ENCODE measurements around the gene SDCCAG8. TPM values are rescaled to one million over a fixed set of nuclear protein-coding genes. Genes with fewer than 3 reads are reported as not detected.
A peak's percentile ranks its signal among the peaks of the same experiment; 100 is the strongest.

Gene SDCCAG8
- total RNA-seq, 1 experiment from 2014 or later, result 10.0 TPM

- H2BK12ac ChIP-seq (ENCODE audit: insufficient read length, low read depth, low read length), result no peak overlapping the region
- H3K14ac ChIP-seq (ENCODE audit: insufficient read depth, low read length), result no peak overlapping the region
- H2BK20ac ChIP-seq (ENCODE audit: low read depth, low read length, poor library complexity, severe bottlenecking), result no peak overlapping the region
- no peaks in the 10 kb centered on the region for H4K20me1 ChIP-seq (ENCODE audit: control insufficient read depth, insufficient read depth, insufficient read length)
- WGBS (ENCODE audit: extremely low coverage, insufficient read length, low lambda C conversion rate), result no CpG with 5 or more reads among the region's 4 CpGs
- H4K5ac ChIP-seq (ENCODE audit: insufficient read length, low read depth, low read length), result no peak overlapping the region
- no peak overlapping the region for H3K56ac ChIP-seq (ENCODE audit: insufficient read length, low read depth, low read length)
- H2AFZ ChIP-seq (ENCODE audit: low read length), result no peak overlapping the region
- peak; percentile 1 for DNase-seq
- no peaks in the 10 kb centered on the region for H3K9me3 Mint-ChIP-seq
- H3K9ac ChIP-seq (ENCODE audit: extremely low read depth, insufficient read length, low read length), result no peak overlapping the region
- no peak overlapping the region for H2BK120ac ChIP-seq (ENCODE audit: low read depth, low read length, poor library complexity, severe bottlenecking)
- no peak for TF ChIP-seq CTCF (conservative IDR thresholded peaks at IDR 0.05)
- no peaks in the 10 kb centered on the region for H3K4me1 Mint-ChIP-seq
- H2BK15ac ChIP-seq (ENCODE audit: low read depth, low read length), result no peak overlapping the region
- no peak overlapping the region for H3K4me2 ChIP-seq (ENCODE audit: insufficient read depth, insufficient read length, low read length)
- no peaks in the 10 kb centered on the region for H3K23me2 ChIP-seq (ENCODE audit: insufficient read length, low read depth, low read length, poor library complexity, severe bottlenecking)
- no peaks in the 10 kb centered on the region for H3K79me1 ChIP-seq (ENCODE audit: insufficient read depth, low read depth, low read length, poor library complexity, severe bottlenecking)
- no peak overlapping the region for H2BK5ac ChIP-seq (ENCODE audit: insufficient read length, low read length)
- H3K27me3 ChIP-seq (ENCODE audit: insufficient read depth, low read length), result no peaks in the 10 kb centered on the region
- H4K8ac ChIP-seq (replicated peaks; ENCODE audit: insufficient read length, low read depth, low read length), result no peak overlapping the region
- H3K27ac ChIP-seq (ENCODE audit: insufficient read length, low read depth, low read length), result no peak overlapping the region
- H3K79me2 ChIP-seq (ENCODE audit: insufficient read depth, low read length), result no peaks in the 10 kb centered on the region
- no peaks in the 10 kb centered on the region for H3K27me3 Mint-ChIP-seq (ENCODE audit: low read depth)
- H3K36me3 Mint-ChIP-seq (ENCODE audit: insufficient read depth in 1 of 3, low read depth in 3 of 3), result no peaks in the 10 kb centered on the region
- no peak overlapping the region for H2AK5ac ChIP-seq (ENCODE audit: insufficient read length, low read length)
- H3K4me1 ChIP-seq (ENCODE audit: insufficient read depth, low read length), result no peaks in the 10 kb centered on the region
- H3K4me3 Mint-ChIP-seq, result no peak overlapping the region
- H3K18ac ChIP-seq (ENCODE audit: insufficient read length, low read depth, low read length), result no peak overlapping the region
- no peak overlapping the region for H3K4ac ChIP-seq (ENCODE audit: low read depth, low read length)
- no peak overlapping the region for H3K23ac ChIP-seq (ENCODE audit: insufficient read length, low read depth, low read length)
- H3K27ac Mint-ChIP-seq, result no peak overlapping the region
- no peak overlapping the region for H4K91ac ChIP-seq (ENCODE audit: insufficient read length, low read depth, low read length)
- no peak overlapping the region for H3T11ph ChIP-seq (ENCODE audit: low read length)
- no peaks in the 10 kb centered on the region for H3K9me3 ChIP-seq (ENCODE audit: control insufficient read depth, low read depth, low read length)
Measured at GRCh38 chr1:243461700-243462099, 205.9 kb downstream of the SDCCAG8 start.
